Inflammatory macrophage treated with lipopolysaccharide for 4 hours (primary cell): ENCODE results near the gene DVL1.

Experiments used
- DNase-seq: peaks from one replicate; pipeline ENCODE4 v3.0.0-alpha.2; 2020

Gene DVL1

DNA sequence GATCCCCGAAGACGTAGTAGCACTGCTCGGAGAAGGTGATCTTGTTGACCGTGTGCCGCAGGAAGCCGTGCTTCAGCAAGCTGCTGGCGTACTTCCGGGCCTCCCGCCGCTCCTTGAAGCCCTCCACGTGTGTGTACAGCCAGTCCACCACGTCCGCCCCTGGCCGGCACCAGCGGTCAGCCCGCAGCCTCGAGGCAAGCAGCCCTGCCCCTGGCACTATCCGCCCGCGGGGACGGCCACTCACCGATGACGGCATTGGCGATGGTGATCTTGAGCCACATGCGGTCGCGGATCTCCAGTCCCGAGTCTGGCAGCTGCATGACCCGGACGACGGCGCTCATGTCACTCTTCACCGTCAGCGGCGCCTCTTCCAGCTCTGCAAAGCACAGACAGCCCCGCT is 10.9 kb downstream of the DVL1 start:
- DNase-seq, result no peak

DNA sequence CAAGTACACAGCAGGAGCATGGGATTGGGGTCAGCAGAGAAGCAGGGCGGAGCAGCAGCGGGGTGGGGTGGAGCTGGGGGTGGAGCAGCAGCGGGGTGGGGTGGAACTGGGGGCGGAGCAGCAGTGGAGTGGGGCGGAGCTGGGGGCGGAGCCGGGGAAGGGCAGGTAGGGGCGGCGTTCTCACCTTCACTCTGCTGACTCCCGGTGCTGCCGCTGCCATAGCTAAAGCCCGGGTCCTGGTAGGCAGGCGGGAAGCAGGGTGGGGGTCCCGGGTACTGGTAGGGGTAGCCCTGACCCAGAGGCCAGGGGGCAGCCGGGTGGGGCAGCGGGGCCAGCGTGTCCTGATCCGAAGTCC is 11.4 kb downstream of the DVL1 start:
- DNase-seq, result no peak

DNA sequence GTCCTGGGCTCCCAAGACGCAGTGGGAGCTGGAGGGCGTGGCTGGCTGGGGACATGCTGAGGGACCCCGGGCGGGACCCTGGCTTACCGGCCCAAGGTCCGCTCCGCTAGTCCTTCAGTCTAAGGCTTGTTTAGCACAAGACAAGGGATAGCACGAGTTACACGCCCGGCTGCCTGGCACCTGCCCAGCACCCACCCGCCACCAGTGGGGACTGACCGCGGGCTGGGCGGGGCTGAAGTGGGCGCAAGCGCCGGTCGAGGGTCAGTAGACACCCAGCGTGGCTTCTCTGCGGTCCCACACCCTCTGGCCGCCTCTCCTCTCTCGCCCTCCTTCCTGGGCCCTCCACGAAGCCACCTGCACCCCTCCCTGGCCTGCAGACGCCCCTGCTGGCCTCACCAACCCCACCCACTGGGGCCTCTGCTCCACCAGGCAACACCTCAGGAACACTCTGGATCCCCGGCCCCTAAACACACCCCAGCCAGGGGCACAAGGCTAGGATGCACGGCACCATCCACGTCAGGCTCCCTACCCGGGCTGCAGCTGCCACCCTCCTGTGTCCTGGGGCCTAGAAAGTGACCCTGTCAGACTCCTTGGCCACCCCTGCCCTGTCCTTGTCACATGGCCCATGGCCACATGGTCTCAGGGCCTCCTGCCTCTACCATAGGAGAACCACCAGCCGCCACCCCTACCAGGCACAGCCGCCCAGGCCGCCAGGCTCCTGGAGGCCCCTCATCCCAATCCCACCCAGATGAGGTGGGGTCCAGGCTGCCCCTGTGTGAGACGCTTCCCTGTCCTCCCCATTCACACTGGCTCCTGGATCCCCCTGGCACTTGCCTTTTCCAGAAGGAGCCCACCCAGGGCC is 12.1 kb downstream of the DVL1 start:
- no peak for DNase-seq

- DNase-seq, result no peak
Observed at GRCh38 chr1:1336446-1336845, 12.8 kb downstream of the DVL1 start.

GRCh38 chr1:1335792-1336248 is 13.4 kb downstream of the DVL1 start:
- DNase-seq, result no peak

DNA sequence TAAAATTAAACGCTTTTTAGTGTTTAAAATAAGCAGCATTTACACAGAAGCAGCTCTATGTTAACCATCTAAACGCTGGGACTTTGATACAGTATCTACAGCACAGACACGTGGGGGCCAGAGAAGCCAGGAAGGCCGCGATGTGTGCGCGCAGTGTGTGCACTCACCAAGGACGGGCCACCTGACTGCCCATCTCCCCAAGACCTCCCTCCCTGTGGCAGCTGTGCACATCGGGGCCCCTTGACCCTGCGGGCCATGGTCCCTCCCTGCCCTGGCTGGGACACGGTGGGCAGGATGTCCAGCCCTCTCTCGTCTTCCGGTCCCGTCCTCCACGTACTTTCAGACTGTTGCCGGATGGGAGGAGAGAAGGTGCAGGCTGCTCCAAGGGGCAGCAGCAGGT is 13.9 kb downstream of the DVL1 start:
- no peak for DNase-seq

DNA sequence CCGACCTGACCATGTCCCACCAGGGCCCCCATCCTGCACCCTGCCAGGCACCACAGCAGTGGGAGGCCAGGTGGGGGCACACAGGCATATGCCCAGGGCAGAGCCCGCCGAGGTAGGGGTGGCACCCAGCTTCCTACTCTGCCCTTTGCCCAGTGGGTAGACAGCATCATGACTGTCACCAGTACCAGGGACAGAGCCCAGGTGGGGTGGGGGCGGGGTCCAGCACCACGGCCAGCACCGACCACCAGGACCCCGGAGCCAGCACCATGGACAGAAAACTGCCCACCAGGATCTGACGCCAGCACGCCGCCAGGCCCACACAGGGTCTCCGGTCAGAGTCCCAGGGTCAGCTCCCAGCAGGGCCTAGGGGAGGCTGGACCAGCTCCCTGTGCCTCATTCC is 14.4 kb downstream of the DVL1 start:
- no peak for DNase-seq

GRCh38 chr1:1333551-1334241 is 15.5 kb downstream of the DVL1 start:
- no peak for DNase-seq

- no peak for DNase-seq
Observed at GRCh38 chr1:1332774-1333480, 16.3 kb downstream of the DVL1 start.

GRCh38 chr1:1332031-1332755 is 17.0 kb downstream of the DVL1 start:
- no peak for DNase-seq

- no peak for DNase-seq
Observed at GRCh38 chr1:1331068-1331965, 17.9 kb downstream of the DVL1 start, which contains the start of gene TAS1R3. TSS of gene TAS1R3 (plus strand) at chr1:1331280. CDS start at chr1:1331346, 66 bp downstream.

GRCh38 chr1:1330366-1331067 is 18.7 kb downstream of the DVL1 start:
- DNase-seq, result no peak

GRCh38 chr1:1329304-1330210 is 19.7 kb downstream of the DVL1 start:
- DNase-seq, result no peak

DNA sequence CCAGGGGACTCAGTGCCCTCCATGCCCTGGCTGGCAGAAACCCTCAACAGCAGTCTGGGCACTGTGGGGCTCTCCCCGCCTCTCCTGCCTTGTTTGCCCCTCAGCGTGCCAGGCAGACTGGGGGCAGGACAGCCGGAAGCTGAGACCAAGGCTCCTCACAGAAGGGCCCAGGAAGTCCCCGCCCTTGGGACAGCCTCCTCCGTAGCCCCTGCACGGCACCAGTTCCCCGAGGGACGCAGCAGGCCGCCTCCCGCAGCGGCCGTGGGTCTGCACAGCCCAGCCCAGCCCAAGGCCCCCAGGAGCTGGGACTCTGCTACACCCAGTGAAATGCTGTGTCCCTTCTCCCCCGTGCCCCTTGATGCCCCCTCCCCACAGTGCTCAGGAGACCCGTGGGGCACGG is 21.0 kb downstream of the DVL1 start:
- DNase-seq, result no peak

DNA sequence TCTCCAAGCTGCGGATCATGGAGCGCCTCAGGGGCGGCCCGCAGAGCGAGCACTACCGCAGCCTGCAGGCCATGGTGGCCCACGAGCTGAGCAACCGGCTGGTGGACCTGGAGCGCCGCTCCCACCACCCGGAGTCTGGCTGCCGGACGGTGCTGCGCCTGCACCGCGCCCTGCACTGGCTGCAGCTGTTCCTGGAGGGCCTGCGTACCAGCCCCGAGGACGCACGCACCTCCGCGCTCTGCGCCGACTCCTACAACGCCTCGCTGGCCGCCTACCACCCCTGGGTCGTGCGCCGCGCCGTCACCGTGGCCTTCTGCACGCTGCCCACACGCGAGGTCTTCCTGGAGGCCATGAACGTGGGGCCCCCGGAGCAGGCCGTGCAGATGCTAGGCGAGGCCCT is 21.9 kb downstream of the DVL1 start:
- no peak for DNase-seq

DNA sequence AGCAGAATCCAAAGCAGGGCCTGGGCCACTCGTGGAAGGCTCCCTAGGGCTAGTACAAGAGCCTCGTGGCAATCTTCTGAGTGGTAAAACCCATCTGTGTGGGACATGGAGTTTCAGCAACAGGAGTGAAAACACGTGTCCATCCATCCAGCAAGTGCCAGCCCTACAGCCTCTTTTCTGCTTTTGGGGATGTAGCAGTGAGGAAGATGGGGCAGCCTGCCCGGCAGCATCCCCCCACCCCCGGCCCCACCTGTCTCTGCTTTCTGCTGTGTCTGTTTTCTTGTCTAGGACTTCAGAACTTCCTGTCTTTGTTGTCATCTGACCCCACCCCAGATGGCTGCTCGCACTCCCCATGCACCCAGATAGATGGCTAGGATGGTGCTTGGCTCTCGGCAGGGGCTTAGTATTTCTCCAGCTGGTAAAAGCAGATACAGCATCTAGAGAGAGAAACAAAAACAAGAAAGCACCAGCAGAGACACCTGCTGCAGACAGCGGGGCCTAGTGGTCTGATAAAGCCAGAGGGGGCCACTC is 23.1 kb downstream of the DVL1 start:
- DNase-seq, result no peak

DNA sequence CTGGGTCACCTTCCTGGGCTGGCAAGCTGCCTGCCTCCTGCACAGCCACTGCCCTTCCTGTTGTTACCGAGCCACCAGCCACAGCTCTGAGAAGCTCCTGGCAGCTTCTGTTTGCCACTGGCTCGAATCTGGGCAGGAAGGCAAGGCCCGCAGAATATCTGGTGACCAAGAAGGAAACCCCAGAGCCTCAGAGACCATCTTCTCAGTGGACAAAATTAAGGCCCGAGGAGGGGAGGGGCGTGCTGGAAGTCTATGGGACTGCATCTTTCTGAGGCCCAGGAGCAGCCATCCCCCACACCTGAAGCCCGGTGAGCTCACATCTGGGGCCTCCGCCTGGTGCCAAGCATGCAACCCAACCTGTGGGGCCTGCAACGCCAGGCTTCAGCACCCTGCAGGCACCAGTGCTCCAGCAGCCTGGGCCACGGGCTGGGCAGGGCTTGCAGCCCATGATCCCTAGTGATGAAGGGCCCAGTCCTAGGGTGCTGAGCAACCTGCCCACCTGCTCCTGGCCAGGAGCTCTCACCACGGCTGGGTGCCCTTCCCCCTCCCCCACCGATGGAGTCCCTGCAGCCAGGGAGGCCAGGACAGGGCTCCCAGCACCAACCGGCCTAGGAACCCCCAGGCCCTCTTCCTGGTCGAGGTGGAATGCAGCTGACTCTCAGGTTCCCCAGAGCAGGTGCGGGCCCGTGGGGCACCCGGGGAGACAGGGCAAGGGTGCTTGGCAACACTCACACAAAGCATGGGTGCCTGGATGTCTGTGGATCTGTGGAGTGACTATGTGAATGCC is 23.7 kb downstream of the DVL1 start:
- DNase-seq, result no peak

GRCh38 chr1:1324524-1325287 is 24.5 kb downstream of the DVL1 start, which contains the start of the genes CPTP and INTS11:
TSS of gene CPTP (plus strand) at chr1:1324802. CDS start at chr1:1326911, 2,109 bp downstream.
TSS of gene INTS11 (minus strand) at chr1:1324660. CDS start at chr1:1324608, 52 bp downstream.
- peak; percentile 95 for DNase-seq
